Osteocyte (in vitro differentiated cells): Measurements from ENCODE around the gene SNX32. TPM values are rescaled to one million over a fixed set of nuclear protein-coding genes. Genes with fewer than 3 reads are reported as not detected.
"Not testable (repeated sequence)": the region's sequence is repeated elsewhere in the genome, so short reads cannot be mapped to it uniquely, and the experiment has no call there.

Experiments used
- DNase-seq: peaks from one replicate; pipeline ENCODE4 v3.0.0; 2021; ENCODE audit warnings: mixed read lengths; ENCODE audit not compliant: unreplicated experiment; ENCODE audit errors: extremely low spot score
- H3K27ac Mint-ChIP-seq: one replicate; pipeline ENCODE4 v1.8.0; 2021; ENCODE audit warnings: mild to moderate bottlenecking, mixed read lengths; ENCODE audit not compliant: unreplicated experiment
- H3K27me3 Mint-ChIP-seq: one replicate; pipeline ENCODE4 v1.8.0; 2021; ENCODE audit warnings: mixed read lengths; ENCODE audit not compliant: unreplicated experiment
- H3K36me3 Mint-ChIP-seq: one replicate; pipeline ENCODE4 v1.8.0; 2021; ENCODE audit warnings: mixed read lengths; ENCODE audit not compliant: unreplicated experiment
- H3K4me1 Mint-ChIP-seq: one replicate; pipeline ENCODE4 v1.8.0; 2021; ENCODE audit warnings: mixed read lengths; ENCODE audit not compliant: unreplicated experiment
- H3K4me3 Mint-ChIP-seq: one replicate; pipeline ENCODE4 v1.8.0; 2021; ENCODE audit warnings: mild to moderate bottlenecking, moderate library complexity, mixed read lengths; ENCODE audit not compliant: unreplicated experiment
- H3K9me3 Mint-ChIP-seq: one replicate; pipeline ENCODE4 v1.8.0; 2021; ENCODE audit warnings: mixed read lengths; ENCODE audit not compliant: unreplicated experiment
- CTCF ChIP-seq: fragments of 200-600 bp; sonication (generic); IDR thresholded peaks from 2 replicates; pipeline ENCODE4 v1.5.0; 2021; ENCODE audit warnings: antibody characterized with exemption, mild to moderate bottlenecking, moderate library complexity
- total RNA-seq: library from RNA; stranded (reverse); gene quantifications from 2 replicates; pipeline ENCODE4 v1.2.1, GENCODE V29; 2021

SNX32 gene
- total RNA-seq, 1 donor from 2014 or later, result 4.0 TPM

GRCh38 chr11:65842144-65842543 lies 8.4 kb downstream of the SNX32 start:
- H3K4me3 Mint-ChIP-seq, result no peak overlapping the region

DNA sequence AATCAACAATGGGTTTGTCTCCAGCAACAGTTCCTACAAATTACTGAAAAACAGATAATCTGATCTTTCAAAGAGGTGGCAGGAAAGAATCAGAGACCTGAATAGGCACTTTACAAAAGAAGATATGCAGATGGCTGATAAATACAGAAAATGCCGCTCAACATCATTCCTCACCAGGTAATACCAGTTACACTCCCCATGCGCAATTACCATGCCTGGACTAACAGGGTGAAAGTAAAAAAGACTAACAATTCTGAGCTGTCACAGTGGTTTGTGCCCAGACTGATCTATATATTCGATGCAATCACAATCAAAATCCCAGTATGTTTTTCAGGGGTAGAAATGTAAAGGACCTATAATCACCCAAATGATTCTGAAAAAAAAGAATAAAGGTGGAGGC lies 10.0 kb downstream of the SNX32 start:
- Mint-ChIP-seq H3K9me3 (no peaks in the 10 kb centered on the region), H3K36me3 (no peaks in the 10 kb centered on the region), H3K4me1 (no peaks in the 10 kb centered on the region), H3K27me3 (no peaks in the 10 kb centered on the region), H3K27ac (no peak overlapping the region), H3K4me3 (no peak overlapping the region)
- TF ChIP-seq CTCF, result no peak
- no peak for DNase-seq

More at GRCh38 chr11:65842144-65842543, 8.4 kb downstream of the SNX32 start:
- no peaks in the 10 kb centered on the region for H3K27me3 Mint-ChIP-seq
- peaks cover 1% of the 10 kb centered on the region for H3K36me3 Mint-ChIP-seq
- TF ChIP-seq CTCF, result no peak
- no peaks in the 10 kb centered on the region for H3K9me3 Mint-ChIP-seq
- H3K4me1 Mint-ChIP-seq, result peaks cover 1% of the 10 kb centered on the region
- H3K27ac Mint-ChIP-seq, result no peak overlapping the region
- no peak for DNase-seq

DNA sequence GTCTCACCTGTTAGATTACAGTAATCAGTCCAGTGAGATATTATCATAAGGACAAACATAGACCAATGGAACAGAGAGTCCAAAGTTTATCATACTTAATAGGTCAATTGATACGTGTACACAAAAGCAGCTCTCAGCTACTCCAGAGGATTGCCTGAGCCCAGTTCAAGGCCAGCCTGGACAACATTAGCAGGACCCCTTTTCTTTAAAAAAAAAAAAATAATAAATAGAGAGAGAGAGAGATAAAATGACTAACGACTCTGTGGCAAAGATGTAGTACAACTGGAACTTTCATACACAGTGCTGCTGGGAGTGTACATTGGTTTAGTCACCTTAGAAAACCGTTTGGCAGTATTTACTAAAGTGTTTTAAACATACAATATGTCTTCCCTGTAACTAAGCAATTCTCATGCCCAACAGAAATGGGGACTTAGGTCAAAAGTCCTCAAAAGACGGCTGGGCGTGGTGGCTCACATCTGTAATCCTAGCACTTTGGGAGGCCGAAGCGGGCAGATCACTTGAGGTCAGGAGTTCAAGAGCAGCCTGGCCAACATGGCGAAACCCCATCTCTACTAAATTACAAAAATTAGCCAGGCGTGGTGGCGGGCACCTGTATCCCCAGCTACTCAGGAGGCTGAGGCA lies 10.6 kb downstream of the SNX32 start:
- Mint-ChIP-seq H3K36me3 (no peaks in the 10 kb centered on the region), H3K4me1 (no peaks in the 10 kb centered on the region), H3K27me3 (no peaks in the 10 kb centered on the region), H3K27ac (no peak overlapping the region), H3K4me3 (no peak overlapping the region), H3K9me3 (no peaks in the 10 kb centered on the region)
- no peak for TF ChIP-seq CTCF
- no peak for DNase-seq

DNA sequence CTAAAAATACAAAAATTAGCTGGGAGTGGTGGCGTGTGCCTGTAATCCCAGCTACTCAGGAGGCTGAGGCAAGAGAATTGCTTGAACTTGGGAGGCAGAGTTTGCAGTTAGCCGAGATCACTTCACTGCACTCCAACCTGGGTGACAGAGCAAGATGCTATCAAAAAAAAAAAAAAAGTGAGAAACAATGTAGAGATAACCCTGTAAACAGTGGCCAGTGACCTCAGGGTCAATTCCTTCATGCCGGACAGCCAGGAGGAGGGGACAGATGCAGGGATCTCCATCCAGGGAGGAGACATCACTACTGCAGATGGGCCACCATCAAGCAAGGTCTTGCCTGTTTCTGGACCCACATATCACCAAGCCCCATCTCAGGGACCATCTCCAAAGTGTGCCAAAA lies 14.0 kb downstream of the SNX32 start:
- no peak for TF ChIP-seq CTCF
- no peak for DNase-seq
- no peak overlapping the region for H3K4me3 Mint-ChIP-seq
- peaks cover 15% of the 10 kb centered on the region for H3K36me3 Mint-ChIP-seq
- H3K9me3 Mint-ChIP-seq, result peaks cover 4% of the 10 kb centered on the region
- H3K27me3 Mint-ChIP-seq, result no peaks in the 10 kb centered on the region
- no peak overlapping the region for H3K27ac Mint-ChIP-seq
- no peaks in the 10 kb centered on the region for H3K4me1 Mint-ChIP-seq

DNA sequence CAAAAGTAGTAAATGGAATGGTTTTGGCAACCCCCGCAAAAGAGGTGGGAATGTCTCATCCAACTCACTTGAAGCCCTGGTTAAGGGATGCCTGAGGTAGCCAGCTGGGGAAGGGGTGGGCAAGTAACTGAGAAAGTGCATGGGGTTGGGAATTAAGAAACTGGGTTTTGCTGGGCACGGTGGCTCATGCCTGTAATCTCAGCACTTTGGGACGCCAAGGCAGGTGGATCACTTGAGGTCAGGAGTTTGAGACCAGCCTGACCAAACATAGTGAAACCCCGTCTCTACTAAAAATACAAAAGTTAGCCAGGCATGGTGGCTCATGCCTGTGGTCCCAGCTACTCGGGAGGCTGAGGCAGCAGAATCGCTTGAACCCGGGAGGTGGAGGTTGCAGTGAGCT lies 14.9 kb downstream of the SNX32 start:
- DNase-seq, H3K27ac Mint-ChIP-seq, H3K9me3 Mint-ChIP-seq, H3K4me1 Mint-ChIP-seq, H3K27me3 Mint-ChIP-seq, H3K4me3 Mint-ChIP-seq: not testable (repeated sequence)
- H3K36me3 Mint-ChIP-seq, result peaks cover 21% of the 10 kb centered on the region

- Mint-ChIP-seq H3K4me3 (no peak overlapping the region), H3K4me1 (peaks cover under 1% of the 10 kb centered on the region), H3K9me3 (peaks cover 4% of the 10 kb centered on the region), H3K27ac (no peak overlapping the region), H3K27me3 (no peaks in the 10 kb centered on the region), H3K36me3 (peaks cover 27% of the 10 kb centered on the region)
- DNase-seq, result no peak
- TF ChIP-seq CTCF, result no peak
These were observed 15.6 kb downstream of the SNX32 start for GRCh38 chr11:65849366-65849765.
